ENCODE measurements around the gene KCNJ6. TPM values are rescaled to one million over a fixed set of nuclear protein-coding genes. Genes with fewer than 3 reads are reported as not detected.

Gene KCNJ6
- total and polyA plus RNA-seq, 8 donors: under 0.01 to 1.3 (median 0.29) TPM; not detected in 3

- intact Hi-C loops (cut with DNase I; ENCODE audit: low total_unique reads): no loop called here
- TF ChIP-seq EP300 (IDR thresholded peaks at IDR 0.05) (no peak), CTCF (IDR thresholded peaks at IDR 0.05) (no peak), POLR2A (IDR thresholded peaks at IDR 0.05) (no peak)
- 79 to 90% (median 82%) methylated on average over 3 of the region's 3 CpGs for WGBS, 5 donors
Measured at GRCh38 chr21:37877888-37878684, 38.2 kb downstream of the KCNJ6 start.

GRCh38 chr21:37877171-37877570 lies 39.1 kb downstream of the KCNJ6 start:
- DNase-seq: no peak
- intact Hi-C loops (cut with DNase I; ENCODE audit: low total_unique reads): no loop called here
- Histone ChIP-seq H3K36me3 (no peaks in the 10 kb centered on the region), H3K4me3 (no peak overlapping the region), H3K4me1 (no peaks in the 10 kb centered on the region), H3K27ac (no peak overlapping the region), H3K27me3 (peaks cover 0 to 24% (median 0%) of the 10 kb centered on the region in 3 donors), H3K9me3 (no peaks in the 10 kb centered on the region)
- no peak for TF ChIP-seq CTCF (IDR thresholded peaks at IDR 0.05)
- WGBS, 5 donors: 26 to 53% (median 46%) methylated on average over 1 of the region's 1 CpG

More at GRCh38 chr21:37877888-37878684, 38.2 kb downstream of the KCNJ6 start:
- no peak for DNase-seq
- no peaks in the 10 kb centered on the region for H3K9me3 ChIP-seq
- H3K4me3 ChIP-seq: no peak overlapping the region
- peaks cover 0 to 24% (median 0%) of the 10 kb centered on the region in 3 donors for H3K27me3 ChIP-seq
- no peaks in the 10 kb centered on the region for H3K36me3 ChIP-seq
- H3K27ac ChIP-seq: no peak overlapping the region
- no peaks in the 10 kb centered on the region for H3K4me1 ChIP-seq

GRCh38 chr21:37876561-37876960 lies 39.7 kb downstream of the KCNJ6 start:
- TF ChIP-seq POLR2AphosphoS5 (IDR thresholded peaks at IDR 0.05): no peak
- no peak for TF ChIP-seq CTCF (IDR thresholded peaks at IDR 0.05)
- TF ChIP-seq POLR2A (IDR thresholded peaks at IDR 0.05): no peak
- no peak for TF ChIP-seq EP300 (IDR thresholded peaks at IDR 0.05)
- intact Hi-C loops (cut with DNase I; ENCODE audit: low total_unique reads): no loop called here

GRCh38 chr21:37874904-37875780 lies 41.1 kb downstream of the KCNJ6 start:
- Histone ChIP-seq H3K9me3 (no peaks in the 10 kb centered on the region), H3K4me1 (no peaks in the 10 kb centered on the region), H3K27me3 (peaks cover 0 to 19% (median 0%) of the 10 kb centered on the region in 3 donors), H3K27ac (no peak overlapping the region), H3K36me3 (no peaks in the 10 kb centered on the region), H3K4me3 (no peak overlapping the region)
- intact Hi-C loops (cut with DNase I; ENCODE audit: low total_unique reads): no loop called here
- no peak for DNase-seq
- TF ChIP-seq CTCF (IDR thresholded peaks at IDR 0.05) (no peak), POLR2A (IDR thresholded peaks at IDR 0.05) (no peak), EP300 (IDR thresholded peaks at IDR 0.05) (no peak), POLR2AphosphoS5 (IDR thresholded peaks at IDR 0.05) (no peak)
- WGBS, 5 donors: 70 to 77% (median 70%) methylated on average over 10 of the region's 10 CpGs

More at GRCh38 chr21:37876561-37876960, 39.7 kb downstream of the KCNJ6 start:
- H3K4me3 ChIP-seq: no peak overlapping the region
- no peaks in the 10 kb centered on the region for H3K9me3 ChIP-seq
- H3K27me3 ChIP-seq: peaks cover 0 to 24% (median 0%) of the 10 kb centered on the region in 3 donors
- no peak for DNase-seq
- no peak overlapping the region for H3K27ac ChIP-seq
- no peaks in the 10 kb centered on the region for H3K4me1 ChIP-seq
- WGBS, 5 donors: 76 to 84% (median 80%) methylated on average over 1 of the region's 1 CpG
- no peaks in the 10 kb centered on the region for H3K36me3 ChIP-seq
